HEK293T (cell line): ENCODE data around the gene GTPBP1.

Experiments
- ARNT ChIP-seq: fragments of 450-650 bp; IDR thresholded peaks from 2 replicates; pipeline ENCODE4 v1.6.1; 2017; ENCODE audit warnings: mild to moderate bottlenecking
- CTBP1 ChIP-seq: fragments of 450-650 bp; IDR thresholded peaks from 2 replicates; pipeline ENCODE4 v1.6.1; 2016; ENCODE audit warnings: borderline replicate concordance
- FOXA1 ChIP-seq: fragments of 450-650 bp; IDR thresholded peaks from 2 replicates; pipeline ENCODE4 v1.6.1; 2016; ENCODE audit warnings: mild to moderate bottlenecking
- FOXK2 ChIP-seq: fragments of 450-650 bp; IDR thresholded peaks from 2 replicates; pipeline ENCODE4 v1.6.1; 2016; ENCODE audit warnings: mild to moderate bottlenecking
- FOXM1 ChIP-seq: fragments of 450-650 bp; IDR thresholded peaks from 2 replicates; pipeline ENCODE4 v1.6.1; 2017; ENCODE audit warnings: mild to moderate bottlenecking, borderline replicate concordance
- L3MBTL2 ChIP-seq: fragments of 450-650 bp; conservative IDR thresholded peaks from 2 replicates; pipeline ENCODE4 v1.6.1; 2016; ENCODE audit warnings: mild to moderate bottlenecking
- TARDBP ChIP-seq: fragments of 450-650 bp; IDR thresholded peaks from 2 replicates; pipeline ENCODE4 v1.6.1; 2016

- TF ChIP-seq FOXA1, result no peak
- TF ChIP-seq ARNT, result no peak
- no peak for TF ChIP-seq CTBP1
- TF ChIP-seq TARDBP, result no peak
- no peak for TF ChIP-seq L3MBTL2
- no peak for TF ChIP-seq FOXM1
- TF ChIP-seq FOXK2, result no peak
Observed at GRCh38 chr22:38770257-38770949, 64.7 kb downstream of the GTPBP1 start.
